Liver (tissue), 9 donors: ENCODE results near the gene MOXD1. TPM values are rescaled to one million over a fixed set of nuclear protein-coding genes. Genes with fewer than 3 reads are reported as not detected.

Source experiments
- DNase-seq: peaks from one replicate; pipeline ENCODE4 v3.0.0-alpha.2; 2017; ENCODE audit warnings: low spot score
- H3K27ac ChIP-seq, 2 donors: one replicate each; pipeline ENCODE4 v1.7.0; 2013; ENCODE audit warnings: inconsistent platforms in 2 of 2, low read length in 2 of 2, control low read depth in 1 of 2, low read depth in 1 of 2, mild to moderate bottlenecking in 1 of 2
- H3K27me3 ChIP-seq, 4 donors: one replicate each; pipeline versions ENCODE4 v1.6.1 to v1.7.0; 2013; ENCODE audit warnings: low read length in 3 of 4, inconsistent platforms in 1 of 4, mild to moderate bottlenecking in 1 of 4, moderate library complexity in 1 of 4; ENCODE audit not compliant: control insufficient read depth in 4 of 4, insufficient read depth in 4 of 4
- H3K36me3 ChIP-seq, 4 donors: one replicate each; pipeline versions ENCODE4 v1.6.1 to v1.7.0; 2013; ENCODE audit warnings: low read length in 3 of 4, mild to moderate bottlenecking in 3 of 4, low read depth in 1 of 4, moderate library complexity in 1 of 4; ENCODE audit not compliant: control insufficient read depth in 4 of 4, insufficient read depth in 3 of 4
- H3K4me1 ChIP-seq, 4 donors: one replicate each; pipeline versions ENCODE4 v1.6.1 to v1.7.0; 2013; ENCODE audit warnings: low read length in 3 of 4, mild to moderate bottlenecking in 3 of 4, moderate library complexity in 1 of 4; ENCODE audit not compliant: control insufficient read depth in 4 of 4, insufficient read depth in 4 of 4
- H3K4me3 ChIP-seq, 3 donors: one replicate each; pipeline versions ENCODE4 v1.6.1 to v1.7.0; 2013; ENCODE audit warnings: low read length in 3 of 3, control low read depth in 1 of 3, low read depth in 1 of 3, mild to moderate bottlenecking in 1 of 3
- H3K9ac ChIP-seq, 2 donors: one replicate each; pipeline ENCODE4 v1.7.0; 2013; ENCODE audit warnings: low read length in 2 of 2, mild to moderate bottlenecking in 2 of 2, moderate library complexity in 2 of 2, control low read depth in 1 of 2, low read depth in 1 of 2
- H3K9me3 ChIP-seq, 4 donors: one replicate each; pipeline versions ENCODE4 v1.6.1 to v1.7.0; 2013; ENCODE audit warnings: low read length in 3 of 4; ENCODE audit not compliant: control insufficient read depth in 4 of 4
- EGR1 ChIP-seq, 2 donors: IDR thresholded peaks; 2 replicates each; pipeline ENCODE4 v1.6.1; 2016 to 2018; ENCODE audit warnings: antibody characterized with exemption in 2 of 2, low read depth in 2 of 2
- FOXA1 ChIP-seq: IDR thresholded peaks from 2 replicates; pipeline ENCODE4 v1.6.1; 2016; ENCODE audit warnings: antibody characterized with exemption
- GABPA ChIP-seq, 2 donors: IDR thresholded peaks in 1 of 2; conservative IDR thresholded peaks in 1 of 2; 2 replicates each; pipeline ENCODE4 v1.6.1; 2016; ENCODE audit warnings: antibody characterized with exemption in 2 of 2, mild to moderate bottlenecking in 1 of 2, moderate library complexity in 1 of 2
- HNF4A ChIP-seq, 2 donors: conservative IDR thresholded peaks; 2 replicates each; pipeline ENCODE4 v1.6.1; 2016; ENCODE audit warnings: antibody characterized with exemption in 2 of 2, mild to moderate bottlenecking in 2 of 2
- HNF4G ChIP-seq: IDR thresholded peaks from 2 replicates; pipeline ENCODE4 v1.6.1; 2016; ENCODE audit warnings: antibody characterized with exemption
- JUND ChIP-seq, 2 donors: IDR thresholded peaks; 2 replicates each; pipeline ENCODE4 v1.6.1; 2016; ENCODE audit warnings: antibody characterized with exemption in 2 of 2
- NR2F2 ChIP-seq: IDR thresholded peaks from 2 replicates; pipeline ENCODE4 v1.6.1; 2016; ENCODE audit warnings: antibody characterized with exemption
- RAD21 ChIP-seq, 2 donors: IDR thresholded peaks; 2 replicates each; pipeline ENCODE4 v1.6.1; 2016; ENCODE audit warnings: antibody characterized with exemption in 2 of 2, mild to moderate bottlenecking in 2 of 2
- RXRA ChIP-seq, 2 donors: IDR thresholded peaks; 2 replicates each; pipeline ENCODE4 v1.6.1; 2017 to 2018; ENCODE audit warnings: antibody characterized with exemption in 2 of 2, mild to moderate bottlenecking in 1 of 2
- SP1 ChIP-seq: IDR thresholded peaks from 2 replicates; pipeline ENCODE4 v1.6.1; 2018; ENCODE audit warnings: antibody characterized with exemption, mild to moderate bottlenecking
- TAF1 ChIP-seq: conservative IDR thresholded peaks from 2 replicates; pipeline ENCODE4 v1.6.1; 2016; ENCODE audit warnings: antibody characterized with exemption, mild to moderate bottlenecking
- YY1 ChIP-seq: IDR thresholded peaks from 2 replicates; pipeline ENCODE4 v1.6.1; 2016; ENCODE audit warnings: antibody characterized with exemption, mild to moderate bottlenecking
- WGBS: extraction: QIAGEN DNeasy Blood & Tissue Kit; methylation state at CpG from one replicate; pipeline ENCODE4 v1.1.7; 2013; 5-methylcytosine and 5-hydroxymethylcytosine counted together
- polyA plus RNA-seq, 2 donors: library from polyadenylated mRNA; stranded (reverse) in 1 of 2; unstranded in 1 of 2; fragments of 200-250 nt in 1 of 2; fragments of >200 nt in 1 of 2; fragmentation: Nextera tagmentation in 1 of 2; extraction: Ambion mirVana in 1 of 2; gene quantifications; one replicate each; pipeline versions ENCODE4 v1.2.1 to v1.2.3, GENCODE V29; 2013 to 2015
- total RNA-seq, 2 donors: library from RNA; depleted of rRNA; stranded (reverse); fragments of >200 nt; gene quantifications; one replicate each; pipeline ENCODE4 v1.2.3, GENCODE V29; 2014
- TF ChIP-seq, protein P1 (sequence below): IDR thresholded peaks from 2 replicates; pipeline ENCODE4 v1.6.1; 2016; ENCODE audit warnings: antibody characterized with exemption
- TF ChIP-seq, protein P2 (sequence below): fragments of 150-350 bp; IDR thresholded peaks from 2 replicates; pipeline ENCODE4 v1.5.1; 2017; ENCODE audit warnings: improper control_type of control experiment, low read depth, low read length; ENCODE audit not compliant: missing input control
- TF ChIP-seq, protein P3 (sequence below): IDR thresholded peaks from 2 replicates; pipeline ENCODE4 v1.6.1; 2016; ENCODE audit warnings: antibody characterized with exemption, mild to moderate bottlenecking
- donor health status: healthy.
- donor health status: healthy.
- donor health status: healthy.
- donor health status: healthy.
- donor health status: healthy.

The MOXD1 gene
- total and polyA plus RNA-seq, 4 donors: 0.14 to 0.48 (median 0.24) TPM

DNA sequence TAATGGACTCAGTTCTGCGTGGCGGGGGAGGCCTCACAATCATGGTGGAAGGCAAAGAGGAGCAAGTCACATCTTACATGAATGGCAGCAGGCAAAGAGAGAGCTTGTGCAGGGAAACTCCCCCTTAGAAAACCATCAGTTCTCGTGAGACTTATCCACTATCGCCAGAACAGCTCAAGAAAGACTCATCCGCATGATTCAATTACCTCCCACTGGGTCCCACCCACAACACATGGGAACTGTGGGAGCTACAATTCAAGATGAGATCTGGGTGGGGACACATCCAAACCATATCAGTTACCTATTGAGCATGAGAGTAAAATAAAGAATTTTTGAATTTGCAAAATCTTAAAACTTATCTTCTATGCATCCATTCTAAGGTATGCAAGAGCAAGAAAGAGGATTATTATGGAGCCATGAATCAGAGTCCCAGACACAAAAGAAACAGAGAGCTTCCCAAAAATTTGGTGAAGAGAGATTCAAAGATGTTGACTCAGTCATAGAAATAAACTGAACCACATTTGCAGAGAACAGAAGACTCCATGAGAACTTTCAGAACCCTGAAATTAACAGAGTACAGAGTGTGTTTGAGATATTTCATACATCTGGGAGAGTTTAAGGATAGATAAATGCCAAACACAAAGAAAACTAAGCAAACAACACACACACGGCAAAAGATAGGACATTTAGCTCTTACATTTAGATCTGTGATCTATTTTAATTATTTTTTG is 17.1 kb upstream of the MOXD1 start:
- H3K27ac ChIP-seq: no peak overlapping the region
- peaks cover 0 to 4% (median 0%) of the 10 kb centered on the region in 4 donors for H3K27me3 ChIP-seq
- no peak for DNase-seq
- H3K4me1 ChIP-seq: no peaks in the 10 kb centered on the region
- peaks cover 0 to 7% (median 0%) of the 10 kb centered on the region in 4 donors for H3K9me3 ChIP-seq
- 81% methylated on average over 6 of the region's 6 CpGs for WGBS
- H3K36me3 ChIP-seq: no peaks in the 10 kb centered on the region
- TF ChIP-seq HNF4G (no peak), JUND (IDR thresholded peaks at IDR 0.05) (no peak), FOXA1 (no peak), HNF4A (conservative IDR thresholded peaks at IDR 0.05) (no peak), NR2F2 (no peak), TAF1 (no peak)
- TF ChIP-seq, protein P1, sequence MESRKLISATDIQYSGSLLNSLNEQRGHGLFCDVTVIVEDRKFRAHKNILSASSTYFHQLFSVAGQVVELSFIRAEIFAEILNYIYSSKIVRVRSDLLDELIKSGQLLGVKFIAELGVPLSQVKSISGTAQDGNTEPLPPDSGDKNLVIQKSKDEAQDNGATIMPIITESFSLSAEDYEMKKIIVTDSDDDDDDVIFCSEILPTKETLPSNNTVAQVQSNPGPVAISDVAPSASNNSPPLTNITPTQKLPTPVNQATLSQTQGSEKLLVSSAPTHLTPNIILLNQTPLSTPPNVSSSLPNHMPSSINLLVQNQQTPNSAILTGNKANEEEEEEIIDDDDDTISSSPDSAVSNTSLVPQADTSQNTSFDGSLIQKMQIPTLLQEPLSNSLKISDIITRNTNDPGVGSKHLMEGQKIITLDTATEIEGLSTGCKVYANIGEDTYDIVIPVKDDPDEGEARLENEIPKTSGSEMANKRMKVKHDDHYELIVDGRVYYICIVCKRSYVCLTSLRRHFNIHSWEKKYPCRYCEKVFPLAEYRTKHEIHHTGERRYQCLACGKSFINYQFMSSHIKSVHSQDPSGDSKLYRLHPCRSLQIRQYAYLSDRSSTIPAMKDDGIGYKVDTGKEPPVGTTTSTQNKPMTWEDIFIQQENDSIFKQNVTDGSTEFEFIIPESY: no peak
- H3K9ac ChIP-seq: no peak overlapping the region
- no peak overlapping the region for H3K4me3 ChIP-seq

DNA sequence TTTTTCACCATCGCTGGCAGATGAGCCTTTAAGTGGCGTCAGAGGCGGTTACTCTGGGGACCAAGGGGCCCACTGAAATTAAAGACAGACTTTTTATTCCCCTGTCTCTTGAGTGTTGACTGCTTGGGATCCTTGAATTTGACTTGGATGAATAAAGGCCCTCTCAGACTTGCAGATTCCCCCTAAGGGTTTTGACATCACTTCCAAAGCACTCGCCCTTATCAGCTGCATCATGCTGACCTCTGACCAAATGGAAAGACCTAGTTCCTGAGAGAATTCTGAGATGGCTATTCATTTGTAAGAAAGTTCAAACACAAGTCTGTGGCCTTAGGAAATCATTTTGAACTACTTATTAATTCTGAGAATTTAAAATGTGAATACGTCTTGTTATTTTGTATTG is 13.5 kb upstream of the MOXD1 start:
- Histone ChIP-seq H3K36me3 (no peaks in the 10 kb centered on the region), H3K4me3 (no peak overlapping the region), H3K27me3 (peaks cover 0 to 5% (median 0%) of the 10 kb centered on the region in 4 donors), H3K9me3 (peaks cover 0 to 7% (median 0%) of the 10 kb centered on the region in 4 donors), H3K9ac (no peak overlapping the region), H3K27ac (no peak overlapping the region), H3K4me1 (no peaks in the 10 kb centered on the region)
- no peak for DNase-seq
- WGBS: 87% methylated on average over 5 of the region's 5 CpGs
- TF ChIP-seq, protein P2, sequence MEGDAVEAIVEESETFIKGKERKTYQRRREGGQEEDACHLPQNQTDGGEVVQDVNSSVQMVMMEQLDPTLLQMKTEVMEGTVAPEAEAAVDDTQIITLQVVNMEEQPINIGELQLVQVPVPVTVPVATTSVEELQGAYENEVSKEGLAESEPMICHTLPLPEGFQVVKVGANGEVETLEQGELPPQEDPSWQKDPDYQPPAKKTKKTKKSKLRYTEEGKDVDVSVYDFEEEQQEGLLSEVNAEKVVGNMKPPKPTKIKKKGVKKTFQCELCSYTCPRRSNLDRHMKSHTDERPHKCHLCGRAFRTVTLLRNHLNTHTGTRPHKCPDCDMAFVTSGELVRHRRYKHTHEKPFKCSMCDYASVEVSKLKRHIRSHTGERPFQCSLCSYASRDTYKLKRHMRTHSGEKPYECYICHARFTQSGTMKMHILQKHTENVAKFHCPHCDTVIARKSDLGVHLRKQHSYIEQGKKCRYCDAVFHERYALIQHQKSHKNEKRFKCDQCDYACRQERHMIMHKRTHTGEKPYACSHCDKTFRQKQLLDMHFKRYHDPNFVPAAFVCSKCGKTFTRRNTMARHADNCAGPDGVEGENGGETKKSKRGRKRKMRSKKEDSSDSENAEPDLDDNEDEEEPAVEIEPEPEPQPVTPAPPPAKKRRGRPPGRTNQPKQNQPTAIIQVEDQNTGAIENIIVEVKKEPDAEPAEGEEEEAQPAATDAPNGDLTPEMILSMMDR: no peak
- TF ChIP-seq YY1 (no peak), NR2F2 (no peak), RXRA (IDR thresholded peaks at IDR 0.05) (no peak), GABPA (IDR thresholded peaks at IDR 0.05 in 1 of 2, conservative IDR thresholded peaks at IDR 0.05 in 1 of 2) (no peak), TAF1 (no peak)

DNA sequence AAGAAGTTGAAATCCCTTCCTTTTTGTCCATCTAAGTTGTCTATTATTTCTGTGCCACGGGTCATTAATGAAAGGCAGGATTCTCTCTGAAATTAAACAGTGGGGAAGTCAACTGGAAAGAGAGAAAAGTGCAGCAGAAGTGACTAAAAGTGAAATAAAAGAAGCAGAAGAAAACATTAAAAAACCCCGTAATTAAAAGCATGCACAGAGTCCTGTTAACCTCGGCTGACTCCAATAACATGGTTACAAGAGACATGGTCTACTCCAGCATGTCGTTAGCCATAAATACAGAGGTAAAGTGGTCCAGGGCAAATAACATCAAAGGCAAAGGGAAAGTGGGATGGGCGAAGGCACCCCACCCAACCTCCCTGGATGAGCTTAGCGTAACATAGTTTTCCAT is 13.0 kb upstream of the MOXD1 start:
- Histone ChIP-seq H3K9ac (no peak overlapping the region), H3K27ac (no peak overlapping the region), H3K27me3 (peaks cover 0 to 9% (median 0%) of the 10 kb centered on the region in 4 donors), H3K9me3 (peaks cover 0 to 7% (median 0%) of the 10 kb centered on the region in 4 donors), H3K4me1 (no peaks in the 10 kb centered on the region), H3K4me3 (no peak overlapping the region), H3K36me3 (no peaks in the 10 kb centered on the region)
- no peak for DNase-seq
- WGBS: 84% methylated on average over 6 of the region's 6 CpGs
- no peak for TF ChIP-seq NR2F2
- TF ChIP-seq EGR1 (IDR thresholded peaks at IDR 0.05; ENCODE audit: low read depth in 2 of 2): no peak
- no peak for TF ChIP-seq HNF4A (conservative IDR thresholded peaks at IDR 0.05)
- TF ChIP-seq, protein P1: no peak
- no peak for TF ChIP-seq RXRA (IDR thresholded peaks at IDR 0.05)
- no peak for TF ChIP-seq RAD21 (IDR thresholded peaks at IDR 0.05)
- TF ChIP-seq SP1: no peak
- TF ChIP-seq, protein P2: no peak
- TF ChIP-seq, protein P3, sequence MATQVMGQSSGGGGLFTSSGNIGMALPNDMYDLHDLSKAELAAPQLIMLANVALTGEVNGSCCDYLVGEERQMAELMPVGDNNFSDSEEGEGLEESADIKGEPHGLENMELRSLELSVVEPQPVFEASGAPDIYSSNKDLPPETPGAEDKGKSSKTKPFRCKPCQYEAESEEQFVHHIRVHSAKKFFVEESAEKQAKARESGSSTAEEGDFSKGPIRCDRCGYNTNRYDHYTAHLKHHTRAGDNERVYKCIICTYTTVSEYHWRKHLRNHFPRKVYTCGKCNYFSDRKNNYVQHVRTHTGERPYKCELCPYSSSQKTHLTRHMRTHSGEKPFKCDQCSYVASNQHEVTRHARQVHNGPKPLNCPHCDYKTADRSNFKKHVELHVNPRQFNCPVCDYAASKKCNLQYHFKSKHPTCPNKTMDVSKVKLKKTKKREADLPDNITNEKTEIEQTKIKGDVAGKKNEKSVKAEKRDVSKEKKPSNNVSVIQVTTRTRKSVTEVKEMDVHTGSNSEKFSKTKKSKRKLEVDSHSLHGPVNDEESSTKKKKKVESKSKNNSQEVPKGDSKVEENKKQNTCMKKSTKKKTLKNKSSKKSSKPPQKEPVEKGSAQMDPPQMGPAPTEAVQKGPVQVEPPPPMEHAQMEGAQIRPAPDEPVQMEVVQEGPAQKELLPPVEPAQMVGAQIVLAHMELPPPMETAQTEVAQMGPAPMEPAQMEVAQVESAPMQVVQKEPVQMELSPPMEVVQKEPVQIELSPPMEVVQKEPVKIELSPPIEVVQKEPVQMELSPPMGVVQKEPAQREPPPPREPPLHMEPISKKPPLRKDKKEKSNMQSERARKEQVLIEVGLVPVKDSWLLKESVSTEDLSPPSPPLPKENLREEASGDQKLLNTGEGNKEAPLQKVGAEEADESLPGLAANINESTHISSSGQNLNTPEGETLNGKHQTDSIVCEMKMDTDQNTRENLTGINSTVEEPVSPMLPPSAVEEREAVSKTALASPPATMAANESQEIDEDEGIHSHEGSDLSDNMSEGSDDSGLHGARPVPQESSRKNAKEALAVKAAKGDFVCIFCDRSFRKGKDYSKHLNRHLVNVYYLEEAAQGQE: no peak
